ENCODE measurements around the gene CP.

GRCh38 chr3:149245738-149246451 is 24.3 kb upstream of the CP start:
- TF ChIP-seq CTCF (IDR thresholded peaks at IDR 0.05) (no peak), POLR2A (IDR thresholded peaks at IDR 0.05) (no peak)
